Stimulated activated CD4-positive, alpha-beta T cell treated with anti-CD3 and anti-CD28 coated beads, Interleukin-4, amount 100 ng/mL, for 48 hours (primary cell): ENCODE data around the gene LRG1.

Experiments used
- DNase-seq, 2 donors: peaks; one replicate each; pipeline ENCODE4 v3.0.0-alpha.2; 2020; ENCODE audit warnings: low read depth in 2 of 2

The LRG1 gene

GRCh38 chr19:4511300-4512054, 28.4 kb downstream of the LRG1 start:
- no peak for DNase-seq

- no peak for DNase-seq
Measured at GRCh38 chr19:4510435-4511255, 29.2 kb downstream of the LRG1 start.

GRCh38 chr19:4508698-4509097, 31.1 kb downstream of the LRG1 start:
- no peak for DNase-seq

- DNase-seq, result no peak
Measured at GRCh38 chr19:4507804-4508203, 32.0 kb downstream of the LRG1 start.

- no peak for DNase-seq
Measured at GRCh38 chr19:4507150-4507452, 32.7 kb downstream of the LRG1 start.

GRCh38 chr19:4506449-4507149, 33.2 kb downstream of the LRG1 start:
- DNase-seq, result no peak

- DNase-seq, result no peak
Measured at GRCh38 chr19:4505570-4506448, 34.0 kb downstream of the LRG1 start.

GRCh38 chr19:4504891-4505569, 34.8 kb downstream of the LRG1 start:
- no peak for DNase-seq

GRCh38 chr19:4504297-4504701, 35.5 kb downstream of the LRG1 start:
- no peak for DNase-seq

GRCh38 chr19:4503825-4504170, 36.0 kb downstream of the LRG1 start:
- no peak for DNase-seq

GRCh38 chr19:4503132-4503824, 36.6 kb downstream of the LRG1 start:
- DNase-seq, result no peak

- no peak for DNase-seq
Measured at GRCh38 chr19:4502282-4503131, 37.3 kb downstream of the LRG1 start.

GRCh38 chr19:4501691-4502090, 38.1 kb downstream of the LRG1 start:
- DNase-seq, result no peak

GRCh38 chr19:4500841-4501591, 38.8 kb downstream of the LRG1 start:
- DNase-seq, result no peak

GRCh38 chr19:4499855-4500254, 40.0 kb downstream of the LRG1 start:
- DNase-seq, result no peak

- no peak for DNase-seq
Measured at GRCh38 chr19:4499318-4499717, 40.5 kb downstream of the LRG1 start.

- DNase-seq, result no peak
Measured at GRCh38 chr19:4498694-4499093, 41.1 kb downstream of the LRG1 start.

GRCh38 chr19:4497770-4498389, 42.0 kb downstream of the LRG1 start:
- no peak for DNase-seq

GRCh38 chr19:4496304-4496703, 43.5 kb downstream of the LRG1 start:
- no peak for DNase-seq
